ENCODE data around the gene NUP35. TPM values are rescaled to one million over a fixed set of nuclear protein-coding genes. Genes with fewer than 3 reads are reported as not detected.

Gene NUP35
- total and polyA plus RNA-seq, 2 experiments from 2014 or later: 10.9 to 12.9 TPM

GRCh38 chr2:183112577-183112976 lies 11.7 kb upstream of the NUP35 start:
- Histone ChIP-seq H3K4me2 (ENCODE audit: unreplicated experiment) (no peak overlapping the region), H3K36me3 (ENCODE audit: low read depth) (no peaks in the 10 kb centered on the region), H3K9me3 (ENCODE audit: low read depth) (no peaks in the 10 kb centered on the region), H3K79me2 (ENCODE audit: insufficient read depth) (no peaks in the 10 kb centered on the region), H3K9ac (no peak overlapping the region), H3K27ac (no peak overlapping the region), H3K27me3 (replicated peaks; ENCODE audit: insufficient read depth) (no peaks in the 10 kb centered on the region), H3F3A (ENCODE audit: insufficient read depth) (no peaks in the 10 kb centered on the region), H3K4me3 (no peak overlapping the region), H4K20me1 (ENCODE audit: insufficient read depth) (no peaks in the 10 kb centered on the region), H3K9me2 (ENCODE audit: insufficient read depth) (no peaks in the 10 kb centered on the region), H2AFZ (no peak overlapping the region), H3K4me1 (ENCODE audit: insufficient read depth) (no peaks in the 10 kb centered on the region)
- DNase-seq: no peak
- WGBS, 2 experiments (ENCODE audit: low coverage in 1 of 2, low lambda C conversion rate in 2 of 2, missing lambda C conversion rate in 2 of 2): 63 to 66% methylated on average over 3 of the region's 3 CpGs
- TF ChIP-seq EZH2phosphoT487 (IDR thresholded peaks at IDR 0.05; ENCODE audit: insufficient read depth, low read depth) (no peak), EZH2 (IDR thresholded peaks at IDR 0.05; ENCODE audit: insufficient read depth, poor library complexity, severe bottlenecking) (no peak)
- in situ Hi-C loops (cut with MboI): no loop called here

- Histone ChIP-seq H3F3A (ENCODE audit: insufficient read depth) (no peaks in the 10 kb centered on the region), H3K36me3 (ENCODE audit: low read depth) (no peaks in the 10 kb centered on the region), H3K4me1 (ENCODE audit: insufficient read depth) (no peaks in the 10 kb centered on the region), H3K4me2 (ENCODE audit: unreplicated experiment) (no peak overlapping the region), H3K4me3 (no peak overlapping the region), H3K9ac (no peak overlapping the region), H3K9me2 (ENCODE audit: insufficient read depth) (no peaks in the 10 kb centered on the region), H4K20me1 (ENCODE audit: insufficient read depth) (no peaks in the 10 kb centered on the region), H3K79me2 (ENCODE audit: insufficient read depth) (no peaks in the 10 kb centered on the region), H2AFZ (no peak overlapping the region), H3K27me3 (replicated peaks; ENCODE audit: insufficient read depth) (no peaks in the 10 kb centered on the region), H3K9me3 (ENCODE audit: low read depth) (no peaks in the 10 kb centered on the region), H3K27ac (no peak overlapping the region)
- WGBS, 2 experiments (ENCODE audit: low coverage in 1 of 2, low lambda C conversion rate in 2 of 2, missing lambda C conversion rate in 2 of 2): 35 to 54% methylated on average over 2 of the region's 2 CpGs
- TF ChIP-seq EZH2phosphoT487 (IDR thresholded peaks at IDR 0.05; ENCODE audit: insufficient read depth, low read depth): no peak
- TF ChIP-seq EZH2 (IDR thresholded peaks at IDR 0.05; ENCODE audit: insufficient read depth, poor library complexity, severe bottlenecking): no peak
- DNase-seq: no peak
- in situ Hi-C loops (cut with MboI): no loop called here
Measured at GRCh38 chr2:183113630-183114029, 10.6 kb upstream of the NUP35 start.

- no peaks in the 10 kb centered on the region for H3F3A ChIP-seq (ENCODE audit: insufficient read depth)
- H3K4me1 ChIP-seq (ENCODE audit: insufficient read depth): no peaks in the 10 kb centered on the region
- no peaks in the 10 kb centered on the region for H3K27me3 ChIP-seq (replicated peaks; ENCODE audit: insufficient read depth)
- no peak overlapping the region for H2AFZ ChIP-seq
- no peak for DNase-seq
- TF ChIP-seq EZH2 (IDR thresholded peaks at IDR 0.05; ENCODE audit: insufficient read depth, poor library complexity, severe bottlenecking): no peak
- TF ChIP-seq EZH2phosphoT487 (IDR thresholded peaks at IDR 0.05; ENCODE audit: insufficient read depth, low read depth): no peak
- no peak overlapping the region for H3K4me3 ChIP-seq
- in situ Hi-C loops (cut with MboI): no loop called here
- H3K4me2 ChIP-seq (ENCODE audit: unreplicated experiment): no peak overlapping the region
- no peaks in the 10 kb centered on the region for H3K79me2 ChIP-seq (ENCODE audit: insufficient read depth)
- H3K36me3 ChIP-seq (ENCODE audit: low read depth): no peaks in the 10 kb centered on the region
- H3K9me2 ChIP-seq (ENCODE audit: insufficient read depth): no peaks in the 10 kb centered on the region
- no peak overlapping the region for H3K27ac ChIP-seq
- no peaks in the 10 kb centered on the region for H3K9me3 ChIP-seq (ENCODE audit: low read depth)
- H4K20me1 ChIP-seq (ENCODE audit: insufficient read depth): no peaks in the 10 kb centered on the region
- H3K9ac ChIP-seq: no peak overlapping the region
- WGBS, 2 experiments (ENCODE audit: low coverage in 1 of 2, low lambda C conversion rate in 2 of 2, missing lambda C conversion rate in 2 of 2): 62% methylated on average over 3 of the region's 3 CpGs
Measured at GRCh38 chr2:183117226-183117625, 7.0 kb upstream of the NUP35 start.

- no peaks in the 10 kb centered on the region for H3K9me3 ChIP-seq (ENCODE audit: low read depth)
- 13 to 14% methylated on average over 17 of the region's 17 CpGs for WGBS, 2 experiments (ENCODE audit: low coverage in 1 of 2, low lambda C conversion rate in 2 of 2, missing lambda C conversion rate in 2 of 2)
- H3K27me3 ChIP-seq (replicated peaks; ENCODE audit: insufficient read depth): no peaks in the 10 kb centered on the region
- in situ Hi-C loops (cut with MboI): no loop called here
- TF ChIP-seq EZH2 (IDR thresholded peaks at IDR 0.05; ENCODE audit: insufficient read depth, poor library complexity, severe bottlenecking) (no peak), EZH2phosphoT487 (IDR thresholded peaks at IDR 0.05; ENCODE audit: insufficient read depth, low read depth) (no peak)
- H3K4me3 ChIP-seq: peak overlapping the region; percentile 97
- H4K20me1 ChIP-seq (ENCODE audit: insufficient read depth): no peaks in the 10 kb centered on the region
- H3K4me2 ChIP-seq (ENCODE audit: unreplicated experiment): peak overlapping the region; percentile 99
- DNase-seq: peak; percentile 44
- H2AFZ ChIP-seq: peak overlapping the region; percentile 99
- peaks cover 16% of the 10 kb centered on the region; the same call in 1 of the 2 replicates for H3F3A ChIP-seq (ENCODE audit: insufficient read depth)
- peak overlapping the region; percentile 88 for H3K9ac ChIP-seq
- H3K79me2 ChIP-seq (ENCODE audit: insufficient read depth): peaks cover 35% of the 10 kb centered on the region
- no peaks in the 10 kb centered on the region for H3K9me2 ChIP-seq (ENCODE audit: insufficient read depth)
- H3K4me1 ChIP-seq (ENCODE audit: insufficient read depth): 0 out of 2 replicates have a peak, but pooled peaks cover 8% of the 10 kb centered on the region
- H3K36me3 ChIP-seq (ENCODE audit: low read depth): no peaks in the 10 kb centered on the region
- H3K27ac ChIP-seq: peak overlapping the region; percentile 84
Measured at GRCh38 chr2:183123117-183123958, 905 bp upstream of the NUP35 start.

Data from GM23248 (cell line).